Measurements from ENCODE around the gene ZNF217. TPM values are rescaled to one million over a fixed set of nuclear protein-coding genes. Genes with fewer than 3 reads are reported as not detected.
A peak's percentile ranks its signal among the peaks of the same experiment; 100 is the strongest.
"Not testable (repeated sequence)": the region's sequence is repeated elsewhere in the genome, so short reads cannot be mapped to it uniquely, and the experiment has no call there.

Gene ZNF217
- total RNA-seq, 2 donors from 2014 or later: 52.7 to 54.2 TPM

GRCh38 chr20:53576586-53577318 lies 16.9 kb downstream of the ZNF217 start:
- peaks cover 50% of the 10 kb centered on the region for H3K4me1 Mint-ChIP-seq
- no peak for ATAC-seq (replicated peaks)
- peak overlapping the region; percentile 76 for H3K27ac Mint-ChIP-seq
- H3K27me3 Mint-ChIP-seq: no peaks in the 10 kb centered on the region
- H3K36me3 Mint-ChIP-seq (ENCODE audit: low read depth): peaks cover 100% of the 10 kb centered on the region
- peak overlapping the region; percentile 90 for H3K4me3 Mint-ChIP-seq
- H3K9me3 Mint-ChIP-seq: no peaks in the 10 kb centered on the region

GRCh38 chr20:53576195-53576580 lies 17.5 kb downstream of the ZNF217 start:
- H3K27ac Mint-ChIP-seq: peak overlapping the region; percentile 76

DNA sequence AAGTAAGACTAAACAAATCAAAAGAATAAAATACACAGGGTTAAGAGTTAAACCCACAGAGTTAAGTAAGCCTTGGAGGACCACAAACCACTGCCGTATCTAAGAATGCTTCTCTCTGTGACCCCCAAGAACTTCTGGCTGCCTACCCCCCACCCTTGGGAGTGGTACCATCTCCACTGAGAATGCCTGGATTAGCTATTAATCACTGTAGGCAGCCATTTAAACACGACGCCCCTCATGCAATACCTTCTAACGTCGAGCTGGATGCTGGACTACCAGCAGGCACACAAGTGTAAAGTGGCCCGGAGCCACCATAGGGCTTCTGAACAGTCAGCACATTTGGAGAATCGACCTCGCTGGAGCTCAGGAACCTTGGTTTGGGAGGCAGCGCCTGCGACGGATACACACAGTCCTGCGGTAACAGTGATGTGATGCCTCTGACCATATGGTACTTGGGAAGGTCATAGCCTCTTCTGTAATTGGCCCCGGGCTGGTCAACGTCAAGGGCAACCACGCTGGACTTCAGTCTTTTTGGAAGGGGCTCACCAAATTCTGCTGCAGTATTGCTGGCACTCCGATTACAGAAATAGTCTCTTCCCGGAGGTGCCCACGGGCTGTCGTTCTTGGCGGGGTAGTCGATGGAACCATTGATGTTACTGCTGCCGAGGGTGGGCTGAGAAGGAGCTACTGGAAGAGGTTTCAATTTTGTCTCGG lies 18.0 kb downstream of the ZNF217 start:
- no peak for ATAC-seq (replicated peaks)
- Mint-ChIP-seq H3K27ac (peak overlapping the region; percentile 76), H3K36me3 (ENCODE audit: low read depth) (peaks cover 100% of the 10 kb centered on the region), H3K4me3 (peak overlapping the region; percentile 90), H3K27me3 (no peaks in the 10 kb centered on the region), H3K9me3 (no peaks in the 10 kb centered on the region), H3K4me1 (peaks cover 54% of the 10 kb centered on the region)

More at GRCh38 chr20:53576195-53576580, 17.5 kb downstream of the ZNF217 start:
- ATAC-seq (replicated peaks): no peak
- H3K4me3 Mint-ChIP-seq: peak overlapping the region; percentile 90
- no peaks in the 10 kb centered on the region for H3K27me3 Mint-ChIP-seq
- H3K9me3 Mint-ChIP-seq: no peaks in the 10 kb centered on the region
- H3K36me3 Mint-ChIP-seq (ENCODE audit: low read depth): peaks cover 100% of the 10 kb centered on the region
- peaks cover 51% of the 10 kb centered on the region for H3K4me1 Mint-ChIP-seq

GRCh38 chr20:53574819-53575218 lies 18.8 kb downstream of the ZNF217 start:
- Mint-ChIP-seq H3K4me3 (peak overlapping the region; percentile 90), H3K36me3 (ENCODE audit: low read depth) (peaks cover 100% of the 10 kb centered on the region), H3K27ac (peak overlapping the region; percentile 76), H3K9me3 (no peaks in the 10 kb centered on the region), H3K27me3 (no peaks in the 10 kb centered on the region), H3K4me1 (peaks cover 51% of the 10 kb centered on the region)
- ATAC-seq (replicated peaks): no peak

GRCh38 chr20:53574259-53574789 lies 19.3 kb downstream of the ZNF217 start:
- Mint-ChIP-seq H3K4me1 (peaks cover 46% of the 10 kb centered on the region), H3K4me3 (peak overlapping the region; percentile 90), H3K27ac (peak overlapping the region; percentile 76), H3K9me3 (no peaks in the 10 kb centered on the region), H3K36me3 (ENCODE audit: low read depth) (peaks cover 100% of the 10 kb centered on the region), H3K27me3 (no peaks in the 10 kb centered on the region)
- ATAC-seq (replicated peaks): no peak

- ATAC-seq (replicated peaks): no peak
- H3K4me3 Mint-ChIP-seq: no peak overlapping the region
- no peaks in the 10 kb centered on the region for H3K27me3 Mint-ChIP-seq
- no peaks in the 10 kb centered on the region for H3K9me3 Mint-ChIP-seq
- peak overlapping the region; percentile 52 for H3K27ac Mint-ChIP-seq
- peaks cover 34% of the 10 kb centered on the region for H3K4me1 Mint-ChIP-seq
- peaks cover 100% of the 10 kb centered on the region for H3K36me3 Mint-ChIP-seq (ENCODE audit: low read depth)
Measured at GRCh38 chr20:53571555-53572286, 21.9 kb downstream of the ZNF217 start.

DNA sequence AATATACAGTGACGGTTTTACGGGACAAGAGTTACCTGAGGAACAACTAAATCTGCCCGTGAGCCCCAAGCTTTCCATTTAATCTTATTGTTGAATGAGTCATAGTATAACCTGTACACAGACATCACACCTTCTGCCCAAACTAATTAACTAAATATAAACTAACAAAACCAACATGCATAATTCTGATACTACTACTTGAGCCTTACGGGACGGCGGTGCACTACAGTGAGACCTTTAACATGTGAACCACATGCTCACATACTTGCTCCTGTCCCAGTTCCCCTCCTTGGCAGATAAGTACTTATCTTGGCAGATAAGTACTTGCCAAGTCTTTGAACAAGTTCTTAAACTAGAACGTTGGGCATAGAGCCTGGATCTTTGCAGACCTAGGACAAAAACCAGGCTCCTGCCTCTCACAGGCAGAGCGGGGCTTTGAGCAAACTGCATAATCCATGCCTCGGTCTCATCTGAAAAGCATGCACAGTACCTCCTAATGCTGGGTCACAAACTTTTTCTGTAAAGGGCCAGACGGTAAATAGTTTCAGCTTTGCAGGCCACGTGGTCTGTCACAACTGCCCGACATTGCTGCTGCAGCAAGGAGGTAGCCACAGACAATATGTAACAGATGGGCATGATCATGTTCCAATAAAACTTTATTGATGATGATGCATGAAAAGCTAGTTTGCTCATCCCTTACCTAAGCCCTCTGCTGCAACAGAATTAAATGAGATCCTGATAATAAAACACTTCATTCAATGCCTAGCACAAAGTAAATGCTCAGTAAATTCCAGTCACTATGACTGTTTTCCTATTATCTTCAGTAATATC lies 23.0 kb downstream of the ZNF217 start:
- ATAC-seq (replicated peaks): peak; percentile 21
- Mint-ChIP-seq H3K27me3 (no peaks in the 10 kb centered on the region), H3K27ac (peak overlapping the region; percentile 61), H3K4me1 (peaks cover 23% of the 10 kb centered on the region), H3K9me3 (no peaks in the 10 kb centered on the region), H3K4me3 (no peak overlapping the region), H3K36me3 (ENCODE audit: low read depth) (peaks cover 100% of the 10 kb centered on the region)

DNA sequence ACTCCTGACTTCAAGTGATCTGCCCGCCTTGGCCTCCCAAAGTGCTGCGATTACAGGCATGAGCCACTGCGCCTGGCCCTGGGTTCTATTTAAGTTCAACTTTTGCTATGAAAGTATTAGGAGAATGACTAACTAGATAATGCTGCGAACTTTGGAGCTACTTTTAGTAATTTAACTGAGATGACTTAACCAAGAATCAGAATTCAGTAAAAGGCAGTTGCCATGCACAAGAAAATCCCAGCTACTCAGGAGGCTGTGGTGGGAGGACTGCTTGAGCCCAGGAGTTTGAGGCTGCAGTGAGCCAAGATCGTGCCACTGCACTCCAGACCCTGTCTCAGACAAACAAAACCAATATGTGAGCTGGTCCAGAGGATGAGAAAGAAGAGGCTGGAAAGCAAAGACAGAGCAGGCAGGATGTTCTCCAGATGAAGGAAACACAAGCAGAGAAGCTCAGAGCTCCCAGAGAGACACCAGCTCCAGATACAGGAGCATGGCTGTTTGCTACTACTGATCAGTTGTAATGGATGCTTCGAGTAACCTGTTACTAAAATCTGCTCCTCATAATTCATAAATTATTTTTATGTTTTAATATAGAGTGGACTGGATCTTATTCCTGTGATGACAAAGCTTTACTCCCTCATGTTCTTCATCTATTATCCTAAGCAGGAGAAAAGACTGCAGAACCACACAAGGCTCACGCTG lies 23.9 kb downstream of the ZNF217 start:
- Mint-ChIP-seq H3K27me3 (no peaks in the 10 kb centered on the region), H3K4me1 (peaks cover 20% of the 10 kb centered on the region), H3K9me3 (no peaks in the 10 kb centered on the region), H3K36me3 (ENCODE audit: low read depth) (peaks cover 100% of the 10 kb centered on the region), H3K27ac (peak overlapping the region; percentile 70), H3K4me3 (no peak overlapping the region)
- ATAC-seq (replicated peaks): no peak

GRCh38 chr20:53569005-53569404 lies 24.6 kb downstream of the ZNF217 start:
- Mint-ChIP-seq H3K36me3 (ENCODE audit: low read depth) (peaks cover 97% of the 10 kb centered on the region), H3K27me3 (no peaks in the 10 kb centered on the region), H3K4me1 (peaks cover 15% of the 10 kb centered on the region), H3K27ac (no peak overlapping the region), H3K9me3 (no peaks in the 10 kb centered on the region), H3K4me3 (no peak overlapping the region)
- ATAC-seq (replicated peaks): no peak

DNA sequence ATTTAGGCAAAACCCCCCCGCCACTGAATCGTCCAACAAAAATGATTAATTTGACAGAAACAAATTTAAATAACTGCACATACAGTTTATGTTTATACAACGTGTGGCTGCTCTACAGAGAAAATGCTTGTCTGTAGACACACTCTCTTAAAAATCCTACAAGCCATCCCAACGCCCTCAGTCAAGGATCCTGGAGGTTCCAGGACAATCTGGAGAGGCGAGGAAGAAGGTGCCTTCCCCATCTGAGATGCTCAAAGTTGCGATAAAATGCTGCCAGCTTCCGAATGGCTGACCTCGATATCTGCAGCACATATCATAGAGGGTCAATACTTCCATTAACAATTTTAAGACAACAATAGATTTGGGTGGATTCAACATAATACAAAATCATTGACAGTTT lies 25.3 kb downstream of the ZNF217 start:
- H3K36me3 Mint-ChIP-seq (ENCODE audit: low read depth): peaks cover 95% of the 10 kb centered on the region
- H3K4me1 Mint-ChIP-seq: peaks cover 14% of the 10 kb centered on the region
- no peak overlapping the region for H3K27ac Mint-ChIP-seq

GRCh38 chr20:53567379-53567917 lies 26.2 kb downstream of the ZNF217 start:
- no peak for ATAC-seq (replicated peaks)
- Mint-ChIP-seq H3K27me3 (no peaks in the 10 kb centered on the region), H3K4me3 (no peak overlapping the region), H3K27ac (no peak overlapping the region), H3K4me1 (peaks cover 14% of the 10 kb centered on the region), H3K9me3 (no peaks in the 10 kb centered on the region), H3K36me3 (ENCODE audit: low read depth) (peaks cover 86% of the 10 kb centered on the region)

More for the DNA sequence above, 25.3 kb downstream of the ZNF217 start:
- Mint-ChIP-seq H3K4me3 (no peak overlapping the region), H3K27me3 (no peaks in the 10 kb centered on the region), H3K9me3 (no peaks in the 10 kb centered on the region)
- ATAC-seq (replicated peaks): no peak

- not testable (repeated sequence) for H3K4me1 Mint-ChIP-seq; H3K4me3 Mint-ChIP-seq; H3K9me3 Mint-ChIP-seq; ATAC-seq (replicated peaks); H3K27ac Mint-ChIP-seq; H3K27me3 Mint-ChIP-seq
- peaks cover 78% of the 10 kb centered on the region for H3K36me3 Mint-ChIP-seq (ENCODE audit: low read depth)
Measured at GRCh38 chr20:53566623-53567022, 27.0 kb downstream of the ZNF217 start.

DNA sequence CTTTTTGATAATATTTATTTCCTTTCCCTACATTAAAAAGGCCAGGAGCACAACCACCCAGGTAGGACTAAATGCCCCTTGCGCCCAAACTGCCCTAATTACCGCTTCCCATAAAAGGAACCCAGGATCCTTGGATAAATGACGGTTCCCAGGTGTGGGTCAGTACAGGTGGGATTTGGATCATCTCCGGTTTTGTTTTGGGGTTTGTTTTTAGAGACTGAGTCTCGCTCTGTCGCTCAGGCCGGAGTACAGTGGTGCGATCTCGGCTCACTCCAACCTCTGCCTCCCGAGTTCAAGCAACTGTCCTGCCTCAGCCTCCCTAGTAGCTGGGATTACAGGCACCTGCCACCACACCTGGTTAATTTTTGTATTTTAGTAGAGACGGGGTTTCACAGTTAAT lies 28.4 kb downstream of the ZNF217 start:
- Mint-ChIP-seq H3K27ac (no peak overlapping the region), H3K4me1 (peaks cover 1% of the 10 kb centered on the region), H3K27me3 (no peaks in the 10 kb centered on the region), H3K4me3 (no peak overlapping the region), H3K36me3 (ENCODE audit: low read depth) (peaks cover 73% of the 10 kb centered on the region), H3K9me3 (no peaks in the 10 kb centered on the region)
- ATAC-seq (replicated peaks): no peak
